GM12874 (cell line): ENCODE results near the gene DCP1B.
A peak's percentile ranks its signal among the peaks of the same experiment; 100 is the strongest.

ENCODE experiments used
- CTCF ChIP-seq: IDR thresholded peaks from 2 replicates; pipeline ENCODE4 v1.5.1; 2011; ENCODE audit warnings: low read depth, mild to moderate bottlenecking, control low read depth, low read length, moderate library complexity; ENCODE audit not compliant: insufficient read depth

DCP1B gene

GRCh38 chr12:1935700-1936378 lies 68.4 kb downstream of the DCP1B start:
- TF ChIP-seq CTCF = no peak

- no peak for TF ChIP-seq CTCF
Observed at GRCh38 chr12:1935242-1935641, 69.0 kb downstream of the DCP1B start.

- no peak for TF ChIP-seq CTCF
Observed at GRCh38 chr12:1934831-1935230, 69.4 kb downstream of the DCP1B start.

- no peak for TF ChIP-seq CTCF
Observed at GRCh38 chr12:1934068-1934467, 70.2 kb downstream of the DCP1B start.

GRCh38 chr12:1933342-1934051 lies 70.8 kb downstream of the DCP1B start:
- peak; percentile 24; the same call in 1 of the 2 replicates for TF ChIP-seq CTCF

- TF ChIP-seq CTCF = no peak
Observed at GRCh38 chr12:1932264-1932777, 71.9 kb downstream of the DCP1B start.

- no peak for TF ChIP-seq CTCF
Observed at GRCh38 chr12:1931642-1932041, 72.6 kb downstream of the DCP1B start.
